A673 (cell line): Measurements from ENCODE around the gene MRPL20.

Source experiments
- EZH2 ChIP-seq: fragments of 200-600 bp; sonication (generic); IDR thresholded peaks from 2 replicates; pipeline ENCODE4 v1.6.1; 2017; ENCODE audit warnings: borderline replicate concordance, low read depth, mild to moderate bottlenecking, mixed read lengths, antibody characterized with exemption, low read length; ENCODE audit not compliant: poor library complexity, severe bottlenecking
- TF ChIP-seq, protein P1 (sequence below): fragments of 300-800, 200-600 bp; sonication (generic); conservative IDR thresholded peaks from 2 replicates; pipeline ENCODE4 v1.5.1; 2017; ENCODE audit warnings: low read depth, mild to moderate bottlenecking, antibody characterized with exemption, low read length, moderate library complexity, mixed read lengths

DNA sequence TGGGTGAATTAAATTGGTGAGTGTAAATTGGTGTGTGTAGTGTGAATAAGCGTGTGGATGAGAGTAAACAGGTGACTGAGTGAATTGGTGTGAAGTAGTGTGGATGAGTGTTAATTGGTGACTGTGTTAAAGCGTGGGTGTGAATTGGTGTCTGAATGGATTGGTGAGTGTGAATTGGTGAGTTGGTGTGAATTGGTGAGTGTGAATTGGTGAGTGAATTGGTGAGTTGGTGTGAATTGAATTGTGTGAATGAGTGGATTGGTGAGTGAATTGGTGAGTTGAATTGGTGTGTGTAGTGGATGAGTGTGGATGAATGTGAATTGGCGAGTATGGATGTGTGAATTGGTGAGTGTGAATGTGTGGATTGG is 40.4 kb downstream of the MRPL20 start:
- TF ChIP-seq, protein P1, sequence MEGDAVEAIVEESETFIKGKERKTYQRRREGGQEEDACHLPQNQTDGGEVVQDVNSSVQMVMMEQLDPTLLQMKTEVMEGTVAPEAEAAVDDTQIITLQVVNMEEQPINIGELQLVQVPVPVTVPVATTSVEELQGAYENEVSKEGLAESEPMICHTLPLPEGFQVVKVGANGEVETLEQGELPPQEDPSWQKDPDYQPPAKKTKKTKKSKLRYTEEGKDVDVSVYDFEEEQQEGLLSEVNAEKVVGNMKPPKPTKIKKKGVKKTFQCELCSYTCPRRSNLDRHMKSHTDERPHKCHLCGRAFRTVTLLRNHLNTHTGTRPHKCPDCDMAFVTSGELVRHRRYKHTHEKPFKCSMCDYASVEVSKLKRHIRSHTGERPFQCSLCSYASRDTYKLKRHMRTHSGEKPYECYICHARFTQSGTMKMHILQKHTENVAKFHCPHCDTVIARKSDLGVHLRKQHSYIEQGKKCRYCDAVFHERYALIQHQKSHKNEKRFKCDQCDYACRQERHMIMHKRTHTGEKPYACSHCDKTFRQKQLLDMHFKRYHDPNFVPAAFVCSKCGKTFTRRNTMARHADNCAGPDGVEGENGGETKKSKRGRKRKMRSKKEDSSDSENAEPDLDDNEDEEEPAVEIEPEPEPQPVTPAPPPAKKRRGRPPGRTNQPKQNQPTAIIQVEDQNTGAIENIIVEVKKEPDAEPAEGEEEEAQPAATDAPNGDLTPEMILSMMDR: no peak
- no peak for TF ChIP-seq EZH2
